Uterus (tissue), 4 donors: ENCODE data around the gene SEPTIN1. TPM values are rescaled to one million over a fixed set of nuclear protein-coding genes. Genes with fewer than 3 reads are reported as not detected.

Experiments
- DNase-seq, 2 donors: peaks; one replicate each; pipeline ENCODE4 v3.0.0-alpha.2; 2019 to 2020
- H3K27ac ChIP-seq, 2 donors: fragments of 200-600 bp; sonication (generic); 1 replicate in 1 of 2; 2 replicates in 1 of 2; pipeline ENCODE4 v1.5.1; 2016 to 2018
- H3K27me3 ChIP-seq, 2 donors: fragments of 200-600 bp; sonication (generic); one replicate each; pipeline ENCODE4 v1.5.1; 2018 to 2019; ENCODE audit warnings: control low read depth in 1 of 2
- H3K36me3 ChIP-seq, 2 donors: fragments of 200-600 bp; sonication (generic); one replicate each; pipeline ENCODE4 v1.5.1; 2019; ENCODE audit warnings: control low read depth in 1 of 2
- H3K4me1 ChIP-seq, 2 donors: fragments of 200-600 bp; sonication (generic); one replicate each; pipeline ENCODE4 v1.5.1; 2018 to 2019; ENCODE audit warnings: control low read depth in 1 of 2
- H3K4me3 ChIP-seq, 2 donors: fragments of 200-600 bp; sonication (generic); 1 replicate in 1 of 2; 2 replicates in 1 of 2; pipeline ENCODE4 v1.5.1; 2018 to 2019; ENCODE audit warnings: mild to moderate bottlenecking in 1 of 2
- H3K9me3 ChIP-seq, 2 donors: fragments of 200-600 bp; sonication (generic); one replicate each; pipeline ENCODE4 v1.5.1; 2019; ENCODE audit warnings: control low read depth in 1 of 2
- CTCF ChIP-seq, 4 experiments: fragments of 200-600 bp in 2 of 4; fragments of 450-650 bp in 2 of 4; sonication (generic) in 2 of 4; IDR thresholded peaks; one replicate each; pipeline ENCODE4 v1.5.1; 2016 to 2019; ENCODE audit warnings: antibody characterized with exemption in 4 of 4, mild to moderate bottlenecking in 2 of 4, moderate library complexity in 1 of 4
- POLR2A ChIP-seq, 2 donors: fragments of 450-650 bp; IDR thresholded peaks; one replicate each; pipeline ENCODE4 v1.6.1; 2016; ENCODE audit warnings: antibody characterized with exemption in 2 of 2, mild to moderate bottlenecking in 1 of 2, moderate library complexity in 1 of 2
- intact Hi-C: fragments of 100-400 bp; cut with DNase I; formaldehyde crosslinking; loops from one replicate; pipeline ENCODE4 v1.15.1; 2023; ENCODE audit warnings: low total_unique reads
- total RNA-seq, 4 donors: library from RNA; depleted of rRNA in 3 of 4; stranded (reverse); fragments of >200 nt in 3 of 4; gene quantifications; one replicate each; pipeline versions ENCODE4 v1.1.0 to v1.2.4, GENCODE V29; 2014 to 2023
- donor health status: DM: yes; HTN: yes; CAD: no.

SEPTIN1 gene
- total RNA-seq, 4 donors from 2014 or later: 1.0 to 5.3 TPM; not detected in 2

GRCh38 chr16:30370456-30371247, 11.7 kb downstream of the SEPTIN1 start, which contains the start of gene TBC1D10B:
TSS of gene TBC1D10B (minus strand) at chr16:30370494. CDS start at chr16:30370183, 311 bp downstream.
- TF ChIP-seq CTCF (IDR thresholded peaks at IDR 0.05) (peak in 2 of 4 experiments; percentile 22 to 27), POLR2A (IDR thresholded peaks at IDR 0.05) (peak in 1 of 2 donors; percentile 87)

GRCh38 chr16:30369938-30370455, 12.4 kb downstream of the SEPTIN1 start:
- TF ChIP-seq POLR2A (IDR thresholded peaks at IDR 0.05) (peak in 1 of 2 donors; percentile 79), CTCF (IDR thresholded peaks at IDR 0.05) (peak in 1 of 4 experiments; percentile 19)
- DNase-seq: no peak
- Histone ChIP-seq H3K27me3 (no peaks in the 10 kb centered on the region), H3K27ac (peak overlapping the region; percentile 86 to 93), H3K9me3 (no peaks in the 10 kb centered on the region), H3K4me1 (peaks cover 0 to 10% of the 10 kb centered on the region in 2 donors), H3K4me3 (peak overlapping the region; percentile 70 to 98), H3K36me3 (no peaks in the 10 kb centered on the region)
- intact Hi-C loops: no loop called here

More at GRCh38 chr16:30370456-30371247, 11.7 kb downstream of the SEPTIN1 start, which contains the start of gene TBC1D10B:
- peak; percentile 99 to 100 for DNase-seq
- H3K4me3 ChIP-seq: peak within 1 kb of the TSS; percentile 70 to 98
- no peaks in the 10 kb centered on the region for H3K9me3 ChIP-seq
- no peaks in the 10 kb centered on the region for H3K36me3 ChIP-seq
- intact Hi-C loops: no loop called here
- H3K4me1 ChIP-seq: peaks cover 0 to 7% of the 10 kb centered on the region in 2 donors
- H3K27ac ChIP-seq: peak within 1 kb of the TSS; percentile 86 to 97
- H3K27me3 ChIP-seq: no peaks in the 10 kb centered on the region

- H3K9me3 ChIP-seq: no peaks in the 10 kb centered on the region
- H3K4me1 ChIP-seq: peaks cover 0 to 12% of the 10 kb centered on the region in 2 donors
- no peaks in the 10 kb centered on the region for H3K36me3 ChIP-seq
- H3K27ac ChIP-seq: peak overlapping the region; percentile 86 to 93
- DNase-seq: no peak
- TF ChIP-seq CTCF (IDR thresholded peaks at IDR 0.05) (no peak), POLR2A (IDR thresholded peaks at IDR 0.05) (no peak)
- no peaks in the 10 kb centered on the region for H3K27me3 ChIP-seq
- intact Hi-C loops: no loop called here
- peak overlapping the region; percentile 70 to 98 for H3K4me3 ChIP-seq
Observed at GRCh38 chr16:30369091-30369937, 13.0 kb downstream of the SEPTIN1 start.

GRCh38 chr16:30368792-30369090, 13.6 kb downstream of the SEPTIN1 start:
- no peaks in the 10 kb centered on the region for H3K9me3 ChIP-seq
- intact Hi-C loops: no loop called here
- peaks cover 0 to 12% of the 10 kb centered on the region in 2 donors for H3K4me1 ChIP-seq
- no peaks in the 10 kb centered on the region for H3K27me3 ChIP-seq
- TF ChIP-seq POLR2A (IDR thresholded peaks at IDR 0.05) (no peak), CTCF (IDR thresholded peaks at IDR 0.05) (no peak)
- peak overlapping the region; percentile 70 to 98 for H3K4me3 ChIP-seq
- DNase-seq: no peak
- H3K27ac ChIP-seq: peak overlapping the region; percentile 86 to 93
- H3K36me3 ChIP-seq: no peaks in the 10 kb centered on the region
